Stimulated activated CD4-positive, alpha-beta T cell treated with anti-CD3 and anti-CD28 coated beads, TNF-alpha, amount 100 ng/mL, for 24 hours (primary cell): ENCODE results near the gene SH3D19.

Experiments
- DNase-seq, 3 experiments: peaks; one replicate each; pipeline ENCODE4 v3.0.0-alpha.2; 2020; ENCODE audit warnings: low read depth in 3 of 3

Gene SH3D19

DNA sequence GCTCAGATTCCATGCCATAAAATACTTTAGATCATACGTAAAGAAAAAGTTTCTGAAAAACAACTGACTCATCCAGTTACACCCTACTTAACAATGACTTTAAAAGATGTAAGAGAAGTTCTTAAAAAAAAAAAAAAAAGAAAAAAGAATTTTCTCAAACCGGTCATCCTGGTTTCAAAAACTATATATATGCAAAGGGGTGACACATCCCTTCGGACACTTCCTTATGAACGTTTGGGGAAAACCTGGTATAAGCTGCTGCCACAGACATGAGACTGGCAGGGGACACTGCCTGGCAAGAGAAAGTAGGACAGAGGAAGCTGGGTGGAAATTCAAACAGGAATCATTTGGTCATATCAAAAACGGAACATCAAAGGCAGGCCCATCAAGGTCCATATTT lies 129.6 kb downstream of the SH3D19 start:
- no peak for DNase-seq

- no peak for DNase-seq
Observed at GRCh38 chr4:151193414-151193813, 132.0 kb downstream of the SH3D19 start.

GRCh38 chr4:151192556-151193235 lies 132.7 kb downstream of the SH3D19 start:
- DNase-seq, result no peak

DNA sequence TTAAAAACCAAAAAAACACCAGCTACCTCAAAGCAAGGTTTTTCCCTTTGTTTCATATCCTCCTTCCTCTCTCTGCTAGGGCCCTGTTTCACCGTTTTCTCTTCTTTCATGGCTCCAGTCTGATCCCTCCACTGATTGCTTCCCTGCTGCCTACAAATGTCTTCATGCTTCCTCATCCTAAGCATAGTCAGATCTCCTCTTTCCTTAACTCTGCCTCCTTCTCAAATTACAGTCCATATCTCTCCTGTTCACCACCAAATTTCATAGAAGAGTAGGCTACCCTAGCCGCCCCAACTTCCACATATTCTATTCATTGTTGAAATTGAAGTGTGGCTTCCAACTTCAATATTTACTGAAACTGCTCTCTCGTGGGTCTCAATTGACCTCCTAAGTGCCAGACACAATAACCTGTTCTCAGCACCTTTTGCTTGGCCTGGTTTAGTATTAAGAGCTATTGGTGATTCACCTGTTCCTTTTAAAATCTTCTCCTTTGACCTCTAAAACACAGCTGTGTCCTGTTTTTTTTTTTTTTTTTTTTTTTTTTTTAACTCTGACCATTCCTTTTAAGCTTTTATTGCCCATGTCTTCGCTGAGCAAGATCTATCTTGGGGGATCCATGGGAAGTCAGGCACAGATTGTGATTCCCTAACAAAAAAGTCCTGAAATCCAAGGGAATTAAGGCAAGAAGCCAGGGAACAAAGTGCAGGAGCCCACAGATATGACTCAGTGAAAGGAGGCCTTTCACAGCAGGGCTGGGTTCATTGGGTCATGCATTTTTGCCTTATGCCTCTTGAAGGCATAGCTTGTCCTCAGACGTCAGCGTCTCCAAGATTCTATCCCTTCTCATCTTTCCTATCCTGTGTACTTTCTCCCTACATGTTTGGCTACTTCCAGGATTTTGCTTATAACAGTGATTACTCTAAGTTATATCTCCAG lies 140.6 kb downstream of the SH3D19 start:
- no peak for DNase-seq

DNA sequence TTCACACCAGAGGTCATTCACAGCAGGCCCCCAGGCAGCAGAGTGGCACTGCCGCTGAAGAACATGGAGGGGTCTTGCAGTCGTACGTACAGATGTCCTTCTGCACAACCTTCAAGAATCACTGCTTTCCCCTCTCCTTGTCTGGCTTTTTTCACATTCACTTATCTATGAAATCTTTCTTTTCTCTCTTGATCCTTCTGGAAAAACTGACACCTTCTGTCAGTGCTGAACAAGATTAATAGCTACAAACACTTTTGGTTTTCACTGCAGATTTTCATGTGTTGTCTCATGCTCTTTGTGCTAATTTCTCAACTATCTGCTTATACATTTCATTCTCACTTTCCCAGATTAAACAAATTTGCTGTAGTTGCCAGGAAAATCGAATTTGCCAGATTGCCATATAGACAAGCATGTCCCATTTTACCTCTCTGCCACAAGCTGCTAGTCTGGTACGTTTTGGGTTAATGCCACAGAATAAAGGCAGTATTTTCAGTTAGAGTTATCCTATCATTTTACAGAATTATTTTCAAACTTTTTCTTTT lies 142.9 kb downstream of the SH3D19 start:
- no peak for DNase-seq

DNA sequence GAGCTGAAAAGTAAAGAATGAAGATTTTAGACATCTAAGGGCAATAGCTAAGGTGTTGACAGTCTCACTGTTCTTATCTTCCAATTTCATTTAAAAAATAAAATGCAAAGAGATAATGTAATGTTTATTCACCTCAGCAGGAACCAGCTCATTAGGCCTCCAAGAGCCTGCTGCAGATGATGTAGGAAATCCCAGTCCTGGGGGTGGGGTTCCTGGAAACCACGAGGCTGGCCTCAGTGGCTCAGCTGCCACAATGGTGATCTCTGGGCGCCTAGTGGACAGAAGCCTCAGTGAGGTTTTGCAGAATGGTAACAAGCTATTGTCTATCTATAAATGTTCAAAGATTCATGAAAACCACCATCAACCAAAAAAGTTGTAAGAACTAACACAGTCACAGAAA lies 148.7 kb downstream of the SH3D19 start:
- no peak for DNase-seq

- no peak for DNase-seq
Observed at GRCh38 chr4:151175754-151176631, 149.4 kb downstream of the SH3D19 start.

DNA sequence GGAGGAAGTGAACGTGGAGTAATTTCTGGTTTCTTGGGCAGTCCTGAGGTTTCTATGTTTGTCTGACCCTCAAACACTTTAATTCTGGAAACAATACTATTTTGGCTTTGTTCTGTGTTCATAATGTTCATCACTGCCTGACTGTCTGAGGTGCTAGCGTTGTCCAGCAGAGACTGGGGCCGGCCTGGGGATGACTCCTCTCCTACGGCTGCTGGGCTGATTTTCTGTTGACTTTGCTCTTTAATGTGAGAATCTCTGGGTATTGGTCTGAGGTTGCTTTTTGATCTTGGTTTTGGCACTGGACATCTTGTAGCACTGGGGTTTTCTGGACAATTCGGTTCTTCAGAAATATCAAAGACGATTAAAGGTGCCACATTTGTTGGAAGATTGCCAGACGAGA lies 150.2 kb downstream of the SH3D19 start:
- no peak for DNase-seq

DNA sequence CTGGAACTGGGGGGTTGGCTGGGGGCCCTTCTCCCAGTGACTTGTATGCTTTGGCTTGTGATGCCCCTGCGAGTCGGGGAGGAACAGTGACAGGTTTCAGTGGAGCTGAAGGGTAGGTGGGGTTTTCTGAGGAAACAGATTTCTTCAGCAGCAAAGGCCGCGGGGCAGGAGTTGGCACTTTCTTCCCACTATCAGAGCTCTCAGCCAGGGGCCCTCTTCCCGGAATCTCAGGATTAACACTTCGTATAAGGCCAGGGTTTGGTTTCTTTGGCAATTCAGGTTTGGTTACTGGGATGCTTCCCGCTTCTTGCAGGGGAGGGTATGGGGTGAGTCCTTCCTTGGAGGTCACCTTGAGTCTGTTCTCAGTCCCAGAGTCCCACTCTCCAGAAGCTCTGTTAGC lies 150.6 kb downstream of the SH3D19 start:
- no peak for DNase-seq

- no peak for DNase-seq
Observed at GRCh38 chr4:151173871-151174270, 151.5 kb downstream of the SH3D19 start.

GRCh38 chr4:151169900-151170299 lies 155.5 kb downstream of the SH3D19 start:
- no peak for DNase-seq

GRCh38 chr4:151169223-151169622 lies 156.2 kb downstream of the SH3D19 start:
- DNase-seq, result no peak

GRCh38 chr4:151167561-151167960 lies 157.8 kb downstream of the SH3D19 start:
- DNase-seq, result no peak

GRCh38 chr4:151166636-151167035 lies 158.8 kb downstream of the SH3D19 start:
- DNase-seq, result no peak

DNA sequence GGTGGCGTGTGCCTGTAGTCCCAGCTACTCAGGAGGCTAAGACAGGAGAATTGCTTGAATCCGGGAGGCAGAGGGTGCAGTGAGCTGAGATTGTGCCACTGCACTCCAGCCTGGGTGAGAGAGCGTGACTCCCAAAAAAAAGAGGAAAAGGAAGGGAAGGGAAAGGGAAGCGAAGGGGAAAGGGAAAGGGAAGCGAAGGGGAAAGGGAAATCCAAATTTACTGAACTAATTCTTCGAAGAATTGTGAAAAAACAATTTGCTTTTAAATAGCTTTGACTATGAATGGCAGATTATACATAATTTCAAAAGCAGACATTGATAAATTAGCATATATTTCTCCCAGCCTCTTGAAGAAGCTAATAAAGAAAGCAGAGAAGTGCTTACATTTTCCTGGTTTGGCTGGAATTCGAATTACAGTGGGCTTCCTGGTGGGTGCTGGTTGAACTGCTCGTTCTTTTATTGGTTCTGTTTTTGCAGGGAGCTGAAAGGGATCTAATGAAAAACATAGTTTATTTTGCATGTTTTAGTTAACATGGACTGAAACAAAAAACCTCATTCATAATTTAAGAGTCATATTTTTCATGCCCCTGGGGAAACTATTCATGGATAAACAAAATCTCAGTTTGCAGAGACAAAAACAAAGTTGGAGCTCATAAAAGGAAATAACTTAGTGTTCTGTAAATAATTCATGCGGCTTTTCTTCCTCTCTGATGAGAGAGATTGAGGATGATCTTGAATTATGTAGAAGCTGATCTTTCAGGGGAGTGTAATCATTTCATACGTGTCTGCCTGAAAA lies 160.0 kb downstream of the SH3D19 start:
- DNase-seq, result no peak

- no peak for DNase-seq
Observed at GRCh38 chr4:151163855-151164254, 161.6 kb downstream of the SH3D19 start.

DNA sequence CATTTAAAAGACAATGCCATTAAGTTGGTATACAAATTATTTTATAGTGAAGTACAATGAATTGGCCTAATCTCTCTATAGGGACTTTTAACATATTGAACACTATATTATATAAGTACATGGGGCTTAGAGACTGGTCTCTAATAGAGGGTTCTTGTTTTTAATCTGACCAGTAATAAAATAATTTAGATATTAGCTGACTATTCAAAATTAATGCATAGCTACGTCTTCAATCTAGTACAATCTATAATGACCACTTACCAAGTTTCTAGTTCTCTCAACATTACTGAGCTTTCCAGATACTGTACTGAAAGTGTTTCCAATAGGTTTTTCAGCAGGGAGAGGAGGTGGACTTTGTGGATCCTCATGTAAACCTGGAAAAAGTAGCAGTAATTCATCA lies 166.4 kb downstream of the SH3D19 start:
- no peak for DNase-seq

- DNase-seq, result no peak
Observed at GRCh38 chr4:151157543-151157942, 167.9 kb downstream of the SH3D19 start.

DNA sequence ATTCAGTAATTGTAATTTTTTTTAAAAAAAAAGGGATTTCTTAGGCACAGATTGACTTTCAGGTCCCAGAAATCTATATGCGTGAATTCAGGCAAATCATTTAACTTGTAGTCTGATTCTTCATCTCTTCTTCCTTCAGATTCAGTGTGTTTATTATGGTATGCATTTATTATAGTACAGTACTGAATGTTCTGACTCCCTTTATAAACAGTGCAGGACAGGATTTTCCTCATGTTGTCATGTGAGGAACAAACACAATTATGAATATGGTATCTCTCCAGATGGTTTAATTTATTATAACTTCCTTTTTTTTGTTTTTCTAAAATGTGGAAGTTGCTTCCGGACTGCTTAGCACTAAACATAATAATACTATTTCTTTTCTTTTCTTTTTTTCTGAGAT lies 171.8 kb downstream of the SH3D19 start:
- no peak for DNase-seq

DNA sequence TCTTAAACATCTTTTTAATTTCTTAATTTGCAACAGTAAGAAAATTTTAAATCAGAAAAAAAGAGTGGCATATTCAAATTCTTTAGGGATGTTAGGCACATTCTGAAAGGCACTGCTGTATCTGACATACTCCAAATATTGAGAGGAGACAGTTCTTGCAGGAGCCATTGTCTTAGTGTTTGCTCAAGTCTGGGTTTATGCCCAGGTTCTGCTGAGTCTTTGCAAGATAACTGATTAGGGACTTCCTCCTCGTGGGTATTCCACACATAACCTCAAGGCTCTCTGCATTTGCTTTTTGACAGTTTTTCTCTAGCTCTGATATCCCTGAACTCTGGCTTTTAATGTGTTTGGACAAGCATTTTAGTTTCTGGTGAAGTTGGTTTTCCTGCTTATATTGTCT lies 173.4 kb downstream of the SH3D19 start:
- no peak for DNase-seq
